A549 treated with AZD9567 at 1 μM for 4 hours (cell line): ENCODE data around the gene OR10A7. TPM values are rescaled to one million over a fixed set of nuclear protein-coding genes. Genes with fewer than 3 reads are reported as not detected.

ENCODE experiments used
- total RNA-seq: library from RNA; stranded (reverse); fragments of 200-300 nt; extraction: Qiagen RNA extraction; gene quantifications from 5 replicates; pipeline ENCODE4 v1.2.3, GENCODE V29; 2022; ENCODE audit not compliant: insufficient read depth

Gene OR10A7
- not detected in 5 replicates for total RNA-seq

GRCh38 chr12:55220725-55221124 lies at the start of gene OR10A7:
TSS of gene OR10A7 (plus strand) at chr12:55221025. CDS start at chr12:55221025, 0 bp downstream.

GRCh38 chr12:55244309-55244708 lies 23.5 kb downstream of the OR10A7 start, which contains the start of gene OR6C74:
TSS of gene OR6C74 (plus strand) at chr12:55244609. CDS start at chr12:55247288, 2,679 bp downstream.

Other genes with a start within 250 kb of the OR10A7 start
- not detected in 5 replicates for gene TESPA1, start 236.3 kb upstream of the OR10A7 start, total RNA-seq
- 0.03 TPM in 1 of 5 replicates, not detected in the others for gene NEUROD4, start 201.1 kb upstream of the OR10A7 start, total RNA-seq
- not detected in 5 replicates for gene OR9K2, start 94.6 kb upstream of the OR10A7 start, total RNA-seq
- gene OR6C74, start 23.6 kb downstream of the OR10A7 start, total RNA-seq: not detected in 5 replicates
- not detected in 5 replicates for gene OR6C6, start 75.5 kb downstream of the OR10A7 start, total RNA-seq
- gene OR6C1, start 93.3 kb downstream of the OR10A7 start, total RNA-seq: not detected in 5 replicates
- not detected in 5 replicates for gene OR6C3, start 109.7 kb downstream of the OR10A7 start, total RNA-seq
- not detected in 5 replicates for gene OR6C75, start 141.9 kb downstream of the OR10A7 start, total RNA-seq
- gene OR6C65, start 179.5 kb downstream of the OR10A7 start, total RNA-seq: not detected in 5 replicates
- not detected in 5 replicates for gene OR6C76, start 205.2 kb downstream of the OR10A7 start, total RNA-seq
- gene OR6C2, start 223.1 kb downstream of the OR10A7 start, total RNA-seq: not detected in 5 replicates
- gene OR6C70, start 249.1 kb downstream of the OR10A7 start, total RNA-seq: not detected in 5 replicates